Osteoblast (primary cell): ENCODE measurements around the gene SNAP29. TPM values are rescaled to one million over a fixed set of nuclear protein-coding genes. Genes with fewer than 3 reads are reported as not detected.

ENCODE experiments used
- DNase-seq: peaks from one replicate; pipeline ENCODE4 v3.0.0; 2011; ENCODE audit warnings: low spot score, mixed read lengths; ENCODE audit not compliant: insufficient read length; ENCODE audit errors: missing footprints
- H2AFZ ChIP-seq: 2 replicates; pipeline ENCODE4 v1.6.0; 2011; ENCODE audit warnings: mild to moderate bottlenecking, low read length
- H3K27ac ChIP-seq: 2 replicates; pipeline ENCODE4 v1.5.1; 2011; ENCODE audit warnings: mild to moderate bottlenecking, low read depth, low read length, moderate library complexity
- H3K27me3 ChIP-seq: 2 replicates; pipeline ENCODE4 v1.6.0; 2012; ENCODE audit warnings: mild to moderate bottlenecking, control low read depth, inconsistent platforms, low read length, moderate library complexity; ENCODE audit not compliant: insufficient read depth
- H3K36me3 ChIP-seq: 2 replicates; pipeline ENCODE4 v1.5.1; 2011; ENCODE audit warnings: mild to moderate bottlenecking, low read length, control low read depth, moderate library complexity; ENCODE audit not compliant: insufficient read depth
- H3K4me1 ChIP-seq: 2 replicates; pipeline ENCODE4 v1.5.1; 2011; ENCODE audit warnings: mild to moderate bottlenecking, low read length, control low read depth, moderate library complexity; ENCODE audit not compliant: insufficient read depth
- H3K4me2 ChIP-seq: 2 replicates; pipeline ENCODE4 v1.6.0; 2011; ENCODE audit warnings: mild to moderate bottlenecking, low read length; ENCODE audit not compliant: insufficient read depth
- H3K4me3 ChIP-seq: fragments of 200-600 bp; sonication (generic); 3 replicates; pipeline ENCODE4 v1.5.1; 2012; ENCODE audit warnings: mild to moderate bottlenecking, low read length, inconsistent platforms; ENCODE audit not compliant: insufficient read depth
- H3K79me2 ChIP-seq: 2 replicates; pipeline ENCODE4 v1.6.0; 2012; ENCODE audit warnings: mild to moderate bottlenecking, low read length, control low read depth, inconsistent platforms; ENCODE audit not compliant: insufficient read depth
- H3K9me3 ChIP-seq: 2 replicates; pipeline ENCODE4 v1.5.1; 2011; ENCODE audit warnings: low read depth, low read length, control low read depth
- H4K20me1 ChIP-seq: 2 replicates; pipeline ENCODE4 v1.6.0; 2012; ENCODE audit warnings: mild to moderate bottlenecking, low read length, control low read depth; ENCODE audit not compliant: insufficient read depth
- CTCF ChIP-seq: IDR thresholded peaks from 2 replicates; pipeline ENCODE4 v1.5.1; 2011; ENCODE audit warnings: mild to moderate bottlenecking, low read depth, low read length, moderate library complexity; ENCODE audit errors: extremely low read depth
- total RNA-seq: library from RNA; depleted of rRNA; stranded (reverse); fragments of >200 nt; gene quantifications from 2 replicates; pipeline ENCODE4 v1.2.3, GENCODE V29; 2012

Gene SNAP29
- total RNA-seq, 1 donor, result 13.0 TPM

GRCh38 chr22:20868025-20868962 lies 9.5 kb downstream of the SNAP29 start:
- Histone ChIP-seq H3K27me3 (no peaks in the 10 kb centered on the region), H3K4me2 (no peak overlapping the region), H3K9me3 (no peaks in the 10 kb centered on the region), H4K20me1 (peaks cover 19% of the 10 kb centered on the region), H3K79me2 (peaks cover 30% of the 10 kb centered on the region), H3K4me1 (peaks cover 7% of the 10 kb centered on the region), H3K4me3 (no peak overlapping the region), H3K27ac (no peak overlapping the region), H3K36me3 (peaks cover 19% of the 10 kb centered on the region), H2AFZ (no peak overlapping the region)
- TF ChIP-seq CTCF, result no peak
- DNase-seq, result no peak

GRCh38 chr22:20869234-20869633 lies 10.4 kb downstream of the SNAP29 start:
- Histone ChIP-seq H3K4me3 (no peak overlapping the region), H3K4me2 (no peak overlapping the region), H3K9me3 (no peaks in the 10 kb centered on the region), H2AFZ (no peak overlapping the region), H3K36me3 (peaks cover 23% of the 10 kb centered on the region), H3K4me1 (peaks cover 7% of the 10 kb centered on the region), H3K79me2 (peaks cover 25% of the 10 kb centered on the region), H3K27ac (no peak overlapping the region), H3K27me3 (no peaks in the 10 kb centered on the region), H4K20me1 (peaks cover 19% of the 10 kb centered on the region)
- DNase-seq, result no peak
- TF ChIP-seq CTCF, result no peak

- Histone ChIP-seq H2AFZ (no peak overlapping the region), H4K20me1 (peaks cover 3% of the 10 kb centered on the region), H3K4me3 (no peak overlapping the region), H3K27me3 (no peaks in the 10 kb centered on the region), H3K79me2 (peaks cover 4% of the 10 kb centered on the region), H3K9me3 (no peaks in the 10 kb centered on the region), H3K4me2 (no peak overlapping the region), H3K36me3 (peaks cover 23% of the 10 kb centered on the region), H3K4me1 (no peaks in the 10 kb centered on the region), H3K27ac (no peak overlapping the region)
- TF ChIP-seq CTCF, result no peak
- no peak for DNase-seq
Observed at GRCh38 chr22:20873214-20873613, 14.4 kb downstream of the SNAP29 start.

- H3K36me3 ChIP-seq, result peaks cover 18% of the 10 kb centered on the region
- no peak overlapping the region for H3K27ac ChIP-seq
- no peaks in the 10 kb centered on the region for H4K20me1 ChIP-seq
- H3K9me3 ChIP-seq, result no peaks in the 10 kb centered on the region
- no peaks in the 10 kb centered on the region for H3K27me3 ChIP-seq
- no peak overlapping the region for H2AFZ ChIP-seq
- no peak for DNase-seq
- no peak overlapping the region for H3K4me2 ChIP-seq
- no peaks in the 10 kb centered on the region for H3K79me2 ChIP-seq
- TF ChIP-seq CTCF, result no peak
- H3K4me3 ChIP-seq, result no peak overlapping the region
- H3K4me1 ChIP-seq, result no peaks in the 10 kb centered on the region
Observed at GRCh38 chr22:20875296-20875695, 16.5 kb downstream of the SNAP29 start.
